WI38 (cell line): ENCODE data around the gene GALNT5.
A peak's percentile ranks its signal among the peaks of the same experiment; 100 is the strongest.

Source experiments
- H3K4me3 ChIP-seq: 2 replicates; pipeline ENCODE4 v1.5.1; 2011; ENCODE audit warnings: low read depth, mild to moderate bottlenecking, control low read depth, low read length
- CTCF ChIP-seq: IDR thresholded peaks from 2 replicates; pipeline ENCODE4 v1.5.1; 2012; ENCODE audit warnings: low read depth, mild to moderate bottlenecking, control low read depth, low read length

Gene GALNT5

GRCh38 chr2:157257312-157258252, at the start of gene GALNT5:
Gene GALNT5, plus strand, starts transcription at chr2:157257705. Its CDS starts 378 bp downstream, at chr2:157258083.
- peak within 1 kb of the TSS; percentile 91 for H3K4me3 ChIP-seq
- TF ChIP-seq CTCF: no peak

- H3K4me3 ChIP-seq: no peak overlapping the region
- no peak for TF ChIP-seq CTCF
These were observed 41.1 kb upstream of the GALNT5 start for GRCh38 chr2:157216286-157216965.

- no peak for TF ChIP-seq CTCF
- no peak overlapping the region for H3K4me3 ChIP-seq
These were observed 40.1 kb upstream of the GALNT5 start for GRCh38 chr2:157217409-157217808.

GRCh38 chr2:157218911-157219310, 38.6 kb upstream of the GALNT5 start:
- H3K4me3 ChIP-seq: no peak overlapping the region
- no peak for TF ChIP-seq CTCF

GRCh38 chr2:157220502-157220901, 37.0 kb upstream of the GALNT5 start:
- H3K4me3 ChIP-seq: no peak overlapping the region
- no peak for TF ChIP-seq CTCF

- H3K4me3 ChIP-seq: no peak overlapping the region
- TF ChIP-seq CTCF: no peak
These were observed 36.0 kb upstream of the GALNT5 start for GRCh38 chr2:157221394-157221988.
